ENCODE data around the gene NID1. TPM values are rescaled to one million over a fixed set of nuclear protein-coding genes. Genes with fewer than 3 reads are reported as not detected.
A peak's percentile ranks its signal among the peaks of the same experiment; 100 is the strongest.

Gene NID1
- total and polyA plus RNA-seq, 8 donors, result 3.6 to 28.2 (median 8.7) TPM

GRCh38 chr1:235943581-235944114 lies 121.2 kb downstream of the NID1 start:
- Histone ChIP-seq H3K9me3 (no peaks in the 10 kb centered on the region), H3K27ac (no peak overlapping the region), H3K4me3 (no peak overlapping the region), H3K4me1 (no peaks in the 10 kb centered on the region), H3K36me3 (no peaks in the 10 kb centered on the region), H3K27me3 (no peaks in the 10 kb centered on the region)
- TF ChIP-seq, protein P1, sequence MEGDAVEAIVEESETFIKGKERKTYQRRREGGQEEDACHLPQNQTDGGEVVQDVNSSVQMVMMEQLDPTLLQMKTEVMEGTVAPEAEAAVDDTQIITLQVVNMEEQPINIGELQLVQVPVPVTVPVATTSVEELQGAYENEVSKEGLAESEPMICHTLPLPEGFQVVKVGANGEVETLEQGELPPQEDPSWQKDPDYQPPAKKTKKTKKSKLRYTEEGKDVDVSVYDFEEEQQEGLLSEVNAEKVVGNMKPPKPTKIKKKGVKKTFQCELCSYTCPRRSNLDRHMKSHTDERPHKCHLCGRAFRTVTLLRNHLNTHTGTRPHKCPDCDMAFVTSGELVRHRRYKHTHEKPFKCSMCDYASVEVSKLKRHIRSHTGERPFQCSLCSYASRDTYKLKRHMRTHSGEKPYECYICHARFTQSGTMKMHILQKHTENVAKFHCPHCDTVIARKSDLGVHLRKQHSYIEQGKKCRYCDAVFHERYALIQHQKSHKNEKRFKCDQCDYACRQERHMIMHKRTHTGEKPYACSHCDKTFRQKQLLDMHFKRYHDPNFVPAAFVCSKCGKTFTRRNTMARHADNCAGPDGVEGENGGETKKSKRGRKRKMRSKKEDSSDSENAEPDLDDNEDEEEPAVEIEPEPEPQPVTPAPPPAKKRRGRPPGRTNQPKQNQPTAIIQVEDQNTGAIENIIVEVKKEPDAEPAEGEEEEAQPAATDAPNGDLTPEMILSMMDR (IDR thresholded peaks at IDR 0.05), result no peak
- intact Hi-C loops (cut with DNase I), result no loop called here
- no peak for ATAC-seq
- DNase-seq, result no peak
- WGBS, 2 donors, result 63% methylated on average over 9 of the region's 9 CpGs
- FAIRE-seq, result no peak

- 80 to 87% methylated on average over 6 of the region's 6 CpGs for WGBS, 2 donors
- intact Hi-C loops (cut with DNase I), result no loop called here
- no peaks in the 10 kb centered on the region for H3K27me3 ChIP-seq
- TF ChIP-seq, protein P1 (IDR thresholded peaks at IDR 0.05), result no peak
- H3K4me3 ChIP-seq, result no peak overlapping the region
- H3K36me3 ChIP-seq, result no peaks in the 10 kb centered on the region
- H3K9me3 ChIP-seq, result no peaks in the 10 kb centered on the region
- no peak for FAIRE-seq
- ATAC-seq, result no peak
- no peak overlapping the region for H3K27ac ChIP-seq
- H3K4me1 ChIP-seq, result no peaks in the 10 kb centered on the region
- no peak for DNase-seq
Measured at GRCh38 chr1:235942979-235943575, 121.8 kb downstream of the NID1 start.

DNA sequence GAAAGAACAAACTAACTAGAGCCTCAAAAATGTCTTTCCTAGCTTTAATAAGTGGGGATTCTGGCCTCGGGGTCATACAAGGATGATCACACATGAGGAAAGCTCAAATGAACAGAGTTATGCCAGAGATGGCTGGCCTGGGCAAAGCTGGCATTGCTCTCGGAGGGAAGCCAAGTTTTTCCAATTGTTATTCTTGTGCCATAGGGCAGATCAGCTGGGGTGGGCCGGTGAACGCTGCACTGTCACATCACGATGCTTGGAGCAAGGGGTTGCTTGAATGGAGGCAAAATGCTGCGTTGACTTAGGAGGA lies 122.3 kb downstream of the NID1 start:
- ATAC-seq (no peak), DNase-seq (no peak), FAIRE-seq (no peak)
- Histone ChIP-seq H3K4me1 (no peaks in the 10 kb centered on the region), H3K9me3 (no peaks in the 10 kb centered on the region), H3K27ac (no peak overlapping the region), H3K4me3 (no peak overlapping the region), H3K27me3 (no peaks in the 10 kb centered on the region), H3K36me3 (no peaks in the 10 kb centered on the region)
- WGBS, 2 donors, result 80 to 82% methylated on average over 6 of the region's 6 CpGs
- intact Hi-C loops (cut with DNase I), result no loop called here
- TF ChIP-seq, protein P1 (IDR thresholded peaks at IDR 0.05), result no peak

DNA sequence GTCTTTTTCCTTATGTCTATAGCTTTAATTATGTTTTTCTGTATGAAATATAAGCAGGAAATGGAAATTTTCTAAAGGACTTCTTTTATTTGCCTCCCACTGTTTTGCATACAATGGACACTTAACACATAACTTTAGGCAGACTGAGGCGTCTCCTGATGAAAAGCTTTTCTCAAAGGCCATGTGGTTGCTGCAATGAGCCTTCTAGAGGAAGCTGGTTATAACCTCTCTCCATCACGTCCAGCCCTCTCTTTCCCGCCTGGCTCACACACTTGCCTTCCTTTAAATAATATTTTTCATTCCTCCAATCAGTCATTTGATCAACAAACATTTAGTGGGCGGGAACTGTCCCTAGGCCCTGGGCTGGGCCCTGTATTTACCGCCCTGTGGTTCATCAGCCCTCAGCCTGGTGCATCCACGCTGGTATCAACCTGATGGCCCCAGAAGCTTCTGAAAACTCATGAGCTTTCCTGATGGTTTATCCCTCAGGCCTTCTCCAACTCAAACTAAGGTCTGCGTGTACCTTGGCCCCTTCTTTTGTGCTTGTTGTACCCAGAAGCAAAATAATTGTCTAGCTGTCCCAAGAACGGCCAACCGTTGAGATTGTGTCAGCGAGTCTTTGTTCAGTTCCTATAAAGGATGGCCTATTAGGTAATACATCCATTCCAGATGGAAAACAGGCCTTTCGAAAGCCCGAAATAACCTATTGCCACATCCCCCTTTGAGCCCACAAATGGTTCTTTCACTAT lies 122.8 kb downstream of the NID1 start:
- no peaks in the 10 kb centered on the region for H3K4me1 ChIP-seq
- TF ChIP-seq, protein P1 (IDR thresholded peaks at IDR 0.05), result no peak
- H3K36me3 ChIP-seq, result no peaks in the 10 kb centered on the region
- ATAC-seq (peak in 1 of 4 donors; percentile 9), DNase-seq (no peak), FAIRE-seq (no peak)
- H3K4me3 ChIP-seq, result no peak overlapping the region
- H3K27me3 ChIP-seq, result no peaks in the 10 kb centered on the region
- no peak overlapping the region for H3K27ac ChIP-seq
- WGBS, 2 donors, result 81 to 87% methylated on average over 12 of the region's 12 CpGs
- intact Hi-C loops (cut with DNase I), result no loop called here
- H3K9me3 ChIP-seq, result no peaks in the 10 kb centered on the region

- no peak for DNase-seq
- no peaks in the 10 kb centered on the region for H3K27me3 ChIP-seq
- ATAC-seq, result no peak
- H3K4me1 ChIP-seq, result no peaks in the 10 kb centered on the region
- FAIRE-seq, result no peak
- no peak overlapping the region for H3K27ac ChIP-seq
- intact Hi-C loops (cut with DNase I), result no loop called here
- TF ChIP-seq, protein P1 (IDR thresholded peaks at IDR 0.05), result no peak
- no peak overlapping the region for H3K4me3 ChIP-seq
- H3K9me3 ChIP-seq, result no peaks in the 10 kb centered on the region
- WGBS, 2 donors, result 76 to 93% methylated on average over 6 of the region's 6 CpGs
- no peaks in the 10 kb centered on the region for H3K36me3 ChIP-seq
Measured at GRCh38 chr1:235940285-235940684, 124.6 kb downstream of the NID1 start.

Data from pancreas (tissue), 10 donors.